Stimulated activated CD8-positive, alpha-beta memory T cell treated with anti-CD3 and anti-CD28 coated beads, Interleukin-7, amount 100 ng/mL, for 1 hour (primary cell): ENCODE data around the gene PGBD2.
"Not testable (repeated sequence)": the region's sequence is repeated elsewhere in the genome, so short reads cannot be mapped to it uniquely, and the experiment has no call there.

Experiments
- DNase-seq, 2 donors: peaks; one replicate each; pipeline ENCODE4 v3.0.0-alpha.2; 2020; ENCODE audit warnings: low read depth in 2 of 2

The PGBD2 gene

GRCh38 chr1:248889914-248890243 lies 16.2 kb upstream of the PGBD2 start:
- not testable (repeated sequence) for DNase-seq

- no peak for DNase-seq
Measured at GRCh38 chr1:248890549-248891498, 15.2 kb upstream of the PGBD2 start.

- DNase-seq: no peak
Measured at GRCh38 chr1:248891758-248892157, 14.3 kb upstream of the PGBD2 start.

- no peak for DNase-seq
Measured at GRCh38 chr1:248892590-248892989, 13.4 kb upstream of the PGBD2 start.

- no peak for DNase-seq
Measured at GRCh38 chr1:248894837-248895236, 11.2 kb upstream of the PGBD2 start.

GRCh38 chr1:248897412-248898337 lies 8.4 kb upstream of the PGBD2 start:
- no peak for DNase-seq

GRCh38 chr1:248900637-248901036 lies 5.4 kb upstream of the PGBD2 start:
- DNase-seq: no peak

GRCh38 chr1:248901578-248901977 lies 4.5 kb upstream of the PGBD2 start:
- no peak for DNase-seq

- no peak for DNase-seq
Measured at GRCh38 chr1:248904437-248905216, 1.4 kb upstream of the PGBD2 start.

- no peak for DNase-seq
Measured at GRCh38 chr1:248905662-248906008, 400 bp upstream of the PGBD2 start.

- DNase-seq: no peak
Measured at GRCh38 chr1:248906753-248907661, 972 bp downstream of the PGBD2 start.

- DNase-seq: no peak
Measured at GRCh38 chr1:248910761-248911160, 4.7 kb downstream of the PGBD2 start.

- DNase-seq: no peak
Measured at GRCh38 chr1:248913933-248914332, 7.9 kb downstream of the PGBD2 start.

- DNase-seq: no peak
Measured at GRCh38 chr1:248914796-248915381, 8.9 kb downstream of the PGBD2 start.

- no peak for DNase-seq
Measured at GRCh38 chr1:248918131-248918530, 12.1 kb downstream of the PGBD2 start.

GRCh38 chr1:248923352-248924338 lies 17.6 kb downstream of the PGBD2 start:
- DNase-seq: no peak

GRCh38 chr1:248924696-248925532 lies 18.9 kb downstream of the PGBD2 start:
- no peak for DNase-seq

GRCh38 chr1:248925859-248926258 lies 19.8 kb downstream of the PGBD2 start:
- not testable (repeated sequence) for DNase-seq
